Measurements from ENCODE around the gene ALDH3B2. TPM values are rescaled to one million over a fixed set of nuclear protein-coding genes. Genes with fewer than 3 reads are reported as not detected.

The ALDH3B2 gene
- total and polyA plus RNA-seq, 2 donors (not counting 1 experiment from before 2014, with no cell fraction given), result 0.09 TPM; not detected in 1

- intact Hi-C loops (cut with micrococcal nuclease), result no loop called here
- Histone ChIP-seq H3K27ac (ENCODE audit: low read length in 2 of 2) (no peak overlapping the region), H3K9ac (ENCODE audit: low read length) (no peak overlapping the region), H3K4me2 (replicated peaks; ENCODE audit: low read depth, low read length, poor library complexity, severe bottlenecking) (no peak overlapping the region), H3K27me3 (replicated peaks in 1 of 4; ENCODE audit: control extremely low read depth in 1 of 4, control insufficient read depth in 3 of 4, insufficient read depth in 4 of 4, low read length in 3 of 4) (no peaks in the 10 kb centered on the region), H4K20me1 (ENCODE audit: control insufficient read depth, insufficient read depth, low read length, poor library complexity, severe bottlenecking) (peaks cover 9% of the 10 kb centered on the region), H3K79me2 (ENCODE audit: control insufficient read depth, insufficient read depth, low read length) (no peaks in the 10 kb centered on the region), H3K4me3 (ENCODE audit: control extremely low read depth in 1 of 5, extremely low read depth in 1 of 5, insufficient read depth in 1 of 5, low read depth in 2 of 5, low read length in 4 of 5) (no peak overlapping the region), H2AFZ (ENCODE audit: insufficient read depth, low read depth, low read length, poor library complexity, severe bottlenecking) (no peak overlapping the region), H3K9me3 (ENCODE audit: control extremely low read depth in 1 of 3, control insufficient read depth in 2 of 3, insufficient read depth in 1 of 3, low read length in 2 of 3) (no peaks in the 10 kb centered on the region), H3K36me3 (replicated peaks in 1 of 2; ENCODE audit: control extremely low read depth in 1 of 2, control insufficient read depth in 1 of 2, extremely low read depth in 1 of 2, insufficient read depth in 2 of 2, low read length in 1 of 2) (no peaks in the 10 kb centered on the region), H3K4me1 (ENCODE audit: control insufficient read depth in 2 of 2, insufficient read depth in 2 of 2, low read length in 2 of 2) (peaks cover 14 to 19% of the 10 kb centered on the region in 2 donors)
- H3K27me3 Mint-ChIP-seq, result no peaks in the 10 kb centered on the region
- WGBS (ENCODE audit: insufficient coverage), result 96% methylated on average over 12 of the region's 15 CpGs
- H3K27ac Mint-ChIP-seq, result no peak overlapping the region
- DNase-seq (no peak), ATAC-seq (ENCODE audit: low read depth) (no peak)
- TF ChIP-seq EZH2 (IDR thresholded peaks at IDR 0.05; ENCODE audit: borderline replicate concordance, insufficient read depth, low read depth, low read length, poor library complexity, severe bottlenecking) (no peak), CTCF (IDR thresholded peaks at IDR 0.05) (no peak)
- no peak overlapping the region for H3K4me3 Mint-ChIP-seq
- no peaks in the 10 kb centered on the region for H3K9me3 Mint-ChIP-seq (ENCODE audit: insufficient read depth)
- H3K4me1 Mint-ChIP-seq, result peaks cover 17% of the 10 kb centered on the region
- POLR2A ChIA-PET, result interaction anchor here (0.5 to 2.6 kb wide), 4 partner anchors 14 to 255 kb away, joined by 5 to 31 read pairs (median 10); partner anchors contain the start of genes ACY3, CLCF1 and GSTP1
- CTCF ChIA-PET, result interaction anchor here (0.6 to 7.5 kb wide), 14 partner anchors 11 to 163 kb away, joined by 3 to 105 read pairs (median 8); partner anchors contain the start of genes ACY3, GSTP1 and TBX10
These were observed 46.4 kb downstream of the ALDH3B2 start for GRCh38 chr11:67627812-67628624.

GRCh38 chr11:67627441-67627811 is 47.0 kb downstream of the ALDH3B2 start:
- no peaks in the 10 kb centered on the region for H3K9me3 ChIP-seq (ENCODE audit: control extremely low read depth in 1 of 3, control insufficient read depth in 2 of 3, insufficient read depth in 1 of 3, low read length in 2 of 3)
- DNase-seq, result no peak
- CTCF ChIA-PET, result interaction anchor here (0.6 to 7.5 kb wide), 9 partner anchors 12 to 55 kb away, joined by 3 to 105 read pairs (median 4); partner anchors contain the start of genes ACY3 and TBX10

More at GRCh38 chr11:67627441-67627811, 47.0 kb downstream of the ALDH3B2 start:
- H4K20me1 ChIP-seq (ENCODE audit: control insufficient read depth, insufficient read depth, low read length, poor library complexity, severe bottlenecking), result peaks cover 9% of the 10 kb centered on the region
- H3K4me1 Mint-ChIP-seq, result peaks cover 17% of the 10 kb centered on the region
- POLR2A ChIA-PET, result no interaction called here
- no peaks in the 10 kb centered on the region for H3K79me2 ChIP-seq (ENCODE audit: control insufficient read depth, insufficient read depth, low read length)
- no peak overlapping the region for H3K27ac Mint-ChIP-seq
- H3K4me2 ChIP-seq (replicated peaks; ENCODE audit: low read depth, low read length, poor library complexity, severe bottlenecking), result no peak overlapping the region
- intact Hi-C loops (cut with micrococcal nuclease), result no loop called here
- no peaks in the 10 kb centered on the region for H3K9me3 Mint-ChIP-seq (ENCODE audit: insufficient read depth)
- H3K27ac ChIP-seq (ENCODE audit: low read length in 2 of 2), result no peak overlapping the region
- H3K27me3 ChIP-seq (replicated peaks in 1 of 4; ENCODE audit: control extremely low read depth in 1 of 4, control insufficient read depth in 3 of 4, insufficient read depth in 4 of 4, low read length in 3 of 4), result no peaks in the 10 kb centered on the region
- H3K4me3 ChIP-seq (ENCODE audit: control extremely low read depth in 1 of 5, extremely low read depth in 1 of 5, insufficient read depth in 1 of 5, low read depth in 2 of 5, low read length in 4 of 5), result no peak overlapping the region
- H3K4me1 ChIP-seq (ENCODE audit: control insufficient read depth in 2 of 2, insufficient read depth in 2 of 2, low read length in 2 of 2), result peaks cover 14 to 19% of the 10 kb centered on the region in 2 donors
- no peaks in the 10 kb centered on the region for H3K36me3 ChIP-seq (replicated peaks in 1 of 2; ENCODE audit: control extremely low read depth in 1 of 2, control insufficient read depth in 1 of 2, extremely low read depth in 1 of 2, insufficient read depth in 2 of 2, low read length in 1 of 2)
- H3K4me3 Mint-ChIP-seq, result no peak overlapping the region
- H3K9ac ChIP-seq (ENCODE audit: low read length), result no peak overlapping the region
- no peaks in the 10 kb centered on the region for H3K27me3 Mint-ChIP-seq
- no peak overlapping the region for H2AFZ ChIP-seq (ENCODE audit: insufficient read depth, low read depth, low read length, poor library complexity, severe bottlenecking)
- 96% methylated on average over 6 of the region's 6 CpGs for WGBS (ENCODE audit: insufficient coverage)
- no peak for TF ChIP-seq EZH2 (IDR thresholded peaks at IDR 0.05; ENCODE audit: borderline replicate concordance, insufficient read depth, low read depth, low read length, poor library complexity, severe bottlenecking)
- no peak for TF ChIP-seq CTCF (IDR thresholded peaks at IDR 0.05)
- no peak for ATAC-seq (ENCODE audit: low read depth)
